22Rv1 (cell line): Measurements from ENCODE around the gene DSCAML1.

Experiments
- H3K27ac ChIP-seq: fragments of 450-650 bp; 2 replicates; pipeline ENCODE4 v1.5.1; 2017
- ZFX ChIP-seq: fragments of 450-650 bp; IDR thresholded peaks from 2 replicates; pipeline ENCODE4 v1.6.1; 2017; ENCODE audit warnings: antibody characterized with exemption, borderline replicate concordance
- TF ChIP-seq, protein P1 (sequence below): fragments of 450-650 bp; IDR thresholded peaks from 2 replicates; pipeline ENCODE4 v1.5.1; 2017; ENCODE audit warnings: mild to moderate bottlenecking

The DSCAML1 gene

DNA sequence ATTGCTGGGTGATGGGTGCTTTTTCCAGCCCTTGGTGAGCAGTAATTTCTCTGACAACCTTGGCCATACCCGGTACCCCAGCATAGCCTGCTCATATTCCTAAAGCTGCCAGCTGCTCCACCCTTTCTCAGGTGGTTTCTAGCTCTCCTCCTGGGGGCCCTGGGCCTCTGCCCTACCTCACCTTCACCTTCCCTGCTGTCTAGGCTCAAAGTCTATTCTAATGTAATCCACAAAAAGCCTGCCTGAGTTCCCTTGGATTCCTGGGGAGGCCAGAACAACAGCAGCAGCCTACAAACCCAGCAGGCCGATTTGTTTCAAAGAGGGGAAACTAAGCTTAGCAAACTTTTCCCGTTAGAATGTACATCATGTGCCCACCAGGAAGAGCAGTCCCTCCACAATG, 117.6 kb downstream of the DSCAML1 start:
- TF ChIP-seq, protein P1, sequence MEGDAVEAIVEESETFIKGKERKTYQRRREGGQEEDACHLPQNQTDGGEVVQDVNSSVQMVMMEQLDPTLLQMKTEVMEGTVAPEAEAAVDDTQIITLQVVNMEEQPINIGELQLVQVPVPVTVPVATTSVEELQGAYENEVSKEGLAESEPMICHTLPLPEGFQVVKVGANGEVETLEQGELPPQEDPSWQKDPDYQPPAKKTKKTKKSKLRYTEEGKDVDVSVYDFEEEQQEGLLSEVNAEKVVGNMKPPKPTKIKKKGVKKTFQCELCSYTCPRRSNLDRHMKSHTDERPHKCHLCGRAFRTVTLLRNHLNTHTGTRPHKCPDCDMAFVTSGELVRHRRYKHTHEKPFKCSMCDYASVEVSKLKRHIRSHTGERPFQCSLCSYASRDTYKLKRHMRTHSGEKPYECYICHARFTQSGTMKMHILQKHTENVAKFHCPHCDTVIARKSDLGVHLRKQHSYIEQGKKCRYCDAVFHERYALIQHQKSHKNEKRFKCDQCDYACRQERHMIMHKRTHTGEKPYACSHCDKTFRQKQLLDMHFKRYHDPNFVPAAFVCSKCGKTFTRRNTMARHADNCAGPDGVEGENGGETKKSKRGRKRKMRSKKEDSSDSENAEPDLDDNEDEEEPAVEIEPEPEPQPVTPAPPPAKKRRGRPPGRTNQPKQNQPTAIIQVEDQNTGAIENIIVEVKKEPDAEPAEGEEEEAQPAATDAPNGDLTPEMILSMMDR, result no peak
- TF ChIP-seq ZFX, result no peak
- H3K27ac ChIP-seq, result no peak overlapping the region

DNA sequence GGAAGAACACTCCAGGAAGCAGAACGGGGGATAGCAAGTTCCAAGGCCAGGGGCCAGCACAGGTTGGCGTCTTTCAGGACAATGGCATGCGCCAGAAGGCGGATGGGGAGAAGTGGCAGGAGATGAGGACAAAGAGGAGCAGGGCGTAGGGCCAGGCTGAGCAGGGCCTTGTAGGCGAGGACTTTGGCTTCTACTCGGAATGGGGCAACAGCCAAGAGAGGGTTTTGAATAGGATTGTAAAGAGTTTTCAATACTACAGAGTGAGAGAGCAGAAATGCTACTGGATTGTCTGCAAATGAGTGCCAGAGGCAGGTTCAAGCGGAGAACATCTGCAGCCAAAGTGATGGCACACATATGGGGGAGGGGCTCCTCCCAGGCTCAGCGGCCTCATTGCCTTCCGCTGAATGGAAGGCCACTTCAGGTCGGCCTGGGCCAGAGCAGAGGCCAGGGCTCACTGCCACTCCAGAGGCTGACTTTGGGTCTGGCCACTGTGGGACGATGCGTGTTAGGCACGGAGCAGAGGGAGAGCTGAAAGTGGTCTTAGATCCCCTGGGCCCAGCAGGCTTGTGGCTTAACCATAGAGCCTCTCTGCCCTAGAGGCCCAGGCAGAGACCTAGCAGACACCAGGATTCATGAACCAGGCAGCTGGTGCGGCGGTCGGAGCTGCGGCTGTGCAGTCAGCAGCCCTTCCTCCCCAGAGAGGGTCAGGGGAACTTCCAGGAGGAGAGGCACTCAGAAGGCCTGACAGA, 118.2 kb downstream of the DSCAML1 start:
- no peak overlapping the region for H3K27ac ChIP-seq

DNA sequence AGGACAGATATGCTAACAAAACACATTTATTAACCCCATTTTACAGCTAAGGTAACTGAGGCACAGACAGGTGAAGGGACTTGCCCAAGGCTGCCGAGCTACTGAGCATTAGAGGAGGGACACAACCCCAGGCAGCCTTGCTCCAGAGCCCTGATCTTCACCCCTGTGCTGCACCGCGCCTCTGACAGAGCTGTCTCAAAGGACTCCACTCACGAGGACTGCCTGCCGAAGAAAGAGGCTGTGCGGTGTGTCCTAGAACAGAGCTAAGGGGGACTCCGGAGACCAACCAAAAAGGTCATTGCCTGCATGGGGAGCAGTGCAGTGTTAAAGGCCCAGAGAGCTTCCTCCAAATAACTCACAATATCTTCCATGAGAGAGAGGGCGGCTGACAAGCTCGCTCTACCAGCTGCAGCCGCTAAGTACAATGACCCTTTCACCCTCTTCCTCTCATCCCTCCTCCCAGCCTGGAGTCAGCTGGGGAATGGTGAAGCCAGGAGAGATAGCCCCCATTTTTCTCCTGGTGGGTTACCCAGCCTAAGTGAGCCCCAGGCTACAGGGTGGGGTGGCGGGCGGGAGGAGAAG, 119.2 kb downstream of the DSCAML1 start:
- TF ChIP-seq ZFX, result no peak
- TF ChIP-seq, protein P1, result no peak
- no peak overlapping the region for H3K27ac ChIP-seq

More for the DNA sequence above, 118.2 kb downstream of the DSCAML1 start:
- TF ChIP-seq ZFX, result no peak
- TF ChIP-seq, protein P1, result no peak

DNA sequence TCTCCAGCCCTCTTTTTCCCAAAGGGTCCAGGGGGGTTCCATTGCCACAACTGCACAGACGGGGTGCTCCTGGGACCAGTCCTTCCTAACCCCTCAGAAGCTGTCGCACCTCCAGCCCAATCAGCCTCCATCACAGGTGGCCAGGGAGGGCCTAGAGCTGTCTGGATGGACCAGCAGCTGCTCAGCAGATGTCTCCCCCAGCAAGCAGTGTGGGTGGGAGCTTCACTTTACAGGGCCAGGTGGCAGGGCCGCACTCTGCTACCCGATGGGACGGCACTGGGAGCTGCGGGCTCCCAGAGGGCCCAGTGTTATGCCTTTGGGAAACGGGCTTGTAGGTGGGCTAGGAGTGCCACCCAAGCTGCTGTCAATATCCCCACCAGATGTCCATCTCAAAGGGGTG, 120.5 kb downstream of the DSCAML1 start:
- TF ChIP-seq, protein P1, result no peak
- TF ChIP-seq ZFX, result no peak

DNA sequence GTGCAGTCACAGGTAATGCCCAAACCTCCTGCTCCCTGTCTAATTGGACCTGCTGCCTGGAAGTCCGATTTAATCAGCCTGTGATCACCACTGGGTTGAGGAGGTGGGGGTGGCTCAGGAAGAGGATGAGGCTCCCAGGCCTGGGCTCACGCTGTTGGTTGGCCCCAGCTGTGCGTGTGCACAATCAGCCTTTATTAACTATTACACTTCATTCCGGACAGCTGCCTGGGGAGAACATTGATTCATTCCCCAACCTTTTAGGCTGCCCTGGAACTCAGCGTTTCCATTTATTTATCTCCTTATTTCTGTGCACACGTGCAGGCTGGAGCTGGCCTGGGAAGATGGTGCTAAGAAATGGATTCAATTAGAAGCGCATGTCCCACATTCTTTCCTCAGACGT, 123.4 kb downstream of the DSCAML1 start:
- TF ChIP-seq ZFX, result no peak
- TF ChIP-seq, protein P1, result no peak
- no peak overlapping the region for H3K27ac ChIP-seq

More for the DNA sequence above, 120.5 kb downstream of the DSCAML1 start:
- H3K27ac ChIP-seq, result no peak overlapping the region

DNA sequence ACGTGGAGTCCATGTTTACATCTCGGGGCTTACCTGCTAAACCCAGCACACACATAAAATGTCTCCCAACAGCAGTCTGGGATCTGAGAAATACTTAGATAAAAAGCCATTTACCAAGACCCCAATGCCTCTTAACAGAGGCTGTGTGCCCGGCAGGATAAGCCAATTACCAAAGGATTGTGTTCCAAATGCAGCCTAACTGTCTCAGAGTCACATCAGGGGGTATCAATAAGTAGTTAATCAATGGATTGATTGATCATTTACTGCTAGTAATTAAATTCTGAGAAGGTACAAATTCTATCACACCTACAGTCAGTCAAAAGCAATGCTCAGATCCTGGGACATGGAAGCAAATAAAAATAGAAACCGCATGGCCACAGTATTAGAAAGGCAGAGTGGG, 125.6 kb downstream of the DSCAML1 start:
- no peak overlapping the region for H3K27ac ChIP-seq
- no peak for TF ChIP-seq ZFX
- TF ChIP-seq, protein P1, result no peak

DNA sequence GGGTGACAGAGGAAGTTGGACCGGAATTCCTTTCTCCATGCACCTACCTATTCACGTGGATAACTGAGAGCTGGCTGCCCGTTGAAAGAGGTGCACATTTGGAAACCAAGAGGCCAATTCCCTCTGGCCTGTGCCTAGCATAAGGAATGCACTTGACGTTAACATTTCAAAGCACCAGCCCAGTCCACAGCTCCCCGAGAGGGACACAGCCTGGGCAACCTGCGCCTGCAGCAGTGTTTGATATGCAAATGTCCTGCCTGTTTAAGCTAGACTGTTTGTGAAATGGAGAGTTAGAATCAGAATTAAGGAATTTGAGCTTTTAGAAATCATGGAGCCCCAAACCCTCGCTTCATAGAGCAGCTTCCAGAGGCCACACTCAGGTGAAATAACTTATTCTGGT, 126.1 kb downstream of the DSCAML1 start:
- H3K27ac ChIP-seq, result no peak overlapping the region

More for the DNA sequence above, 126.1 kb downstream of the DSCAML1 start:
- TF ChIP-seq, protein P1, result no peak
- TF ChIP-seq ZFX, result no peak
